HepG2 (cell line): ENCODE results near the gene LDB3. TPM values are rescaled to one million over a fixed set of nuclear protein-coding genes. Genes with fewer than 3 reads are reported as not detected.

ENCODE experiments used
- ATAC-seq: fragments of 200-7000 bp; cut with Tn5 transposase; 3 replicates; pipeline ENCODE4 v1.9.1; 2020; ENCODE audit warnings: mild to moderate bottlenecking, moderate library complexity
- BruUV-seq: library from RNA; stranded (reverse); fragments of 400-500 nt; replicated peaks from 2 replicates; lab custom pipeline; 2021; lab: Mats Ljungman, UMichigan
- CTCF ChIA-PET: fragments of 300-600 bp; formaldehyde crosslinking; extraction: SDS; loops from one replicate; lab custom pipeline; 2021; ENCODE audit warnings: low total read pairs, inconsistent platforms, low intra/inter-chr PET ratio; lab: Yijun Ruan, JAX
- POLR2A ChIA-PET: fragments of 350-600 bp; sonication (Branson Sonifier 250); formaldehyde crosslinking; loops from one replicate; lab custom pipeline; 2020; ENCODE audit warnings: antibody characterized with exemption, inconsistent platforms; lab: Yijun Ruan, JAX
- DNase-seq: peaks from one replicate; pipeline ENCODE4 v3.0.0-alpha.2; 2015; ENCODE audit warnings: low spot score
- FAIRE-seq: peaks from 3 replicates; lab custom pipeline; 2011; peaks lifted over from hg19 to GRCh38; lab: Jason Lieb, UNC
- H2AFZ ChIP-seq: one replicate; pipeline ENCODE4 v1.6.1; 2011; ENCODE audit warnings: low read length, inconsistent platforms
- H3K27ac ChIP-seq: fragments of 300-600 bp; 3 replicates; pipeline ENCODE4 v1.8.0; 2011; ENCODE audit warnings: mixed run types, mild to moderate bottlenecking, mixed read lengths, low read length, inconsistent platforms; ENCODE audit not compliant: insufficient read depth; ENCODE audit errors: extremely low read length
- H3K27me3 ChIP-seq, 2 experiments: fragments of 200-600 bp in 1 of 2; 2 replicates in 1 of 2; 3 replicates in 1 of 2; pipeline versions ENCODE4 v1.6.0 to v1.8.0; 2011; ENCODE audit warnings: low read length in 2 of 2, mild to moderate bottlenecking in 2 of 2, moderate library complexity in 2 of 2, inconsistent platforms in 1 of 2; ENCODE audit not compliant: insufficient read depth in 2 of 2, control insufficient read depth in 1 of 2
- H3K36me3 ChIP-seq, 2 experiments: fragments of 200-600 bp in 1 of 2; replicated peaks in 1 of 2; 2 replicates in 1 of 2; 3 replicates in 1 of 2; pipeline versions ENCODE4 v1.5.1 to v1.8.0; 2011; ENCODE audit warnings: low read length in 2 of 2, inconsistent platforms in 1 of 2; ENCODE audit not compliant: insufficient read depth in 2 of 2, control insufficient read depth in 1 of 2
- H3K4me1 ChIP-seq: 2 replicates; pipeline ENCODE4 v1.5.1; 2012; ENCODE audit warnings: low read length, inconsistent platforms; ENCODE audit not compliant: insufficient read depth
- H3K4me2 ChIP-seq: 2 replicates; pipeline ENCODE4 v1.6.0; 2011; ENCODE audit warnings: low read depth, low read length, inconsistent platforms
- H3K4me3 ChIP-seq, 3 experiments: fragments of 200-600 bp in 1 of 3; sonication (generic), shearing (Covaris generic) in 1 of 3; replicated peaks in 1 of 3; 2 replicates each; pipeline ENCODE4 v1.5.1; 2011 to 2016; ENCODE audit warnings: low read length in 3 of 3, inconsistent platforms in 2 of 3, low read depth in 2 of 3, mild to moderate bottlenecking in 2 of 3, control low read depth in 1 of 3, mixed read lengths in 1 of 3; ENCODE audit not compliant: insufficient read depth in 1 of 3
- H3K79me2 ChIP-seq: one replicate; pipeline ENCODE4 v1.6.1; 2011; ENCODE audit warnings: low read length, inconsistent platforms; ENCODE audit not compliant: insufficient read depth
- H3K9ac ChIP-seq: 2 replicates; pipeline ENCODE4 v1.6.0; 2011; ENCODE audit warnings: mild to moderate bottlenecking, low read depth, low read length, inconsistent platforms; ENCODE audit not compliant: insufficient read depth
- H3K9me3 ChIP-seq: 2 replicates; pipeline ENCODE4 v1.5.1; 2012; ENCODE audit warnings: mild to moderate bottlenecking, low read length
- H4K20me1 ChIP-seq: 2 replicates; pipeline ENCODE4 v1.6.0; 2011; ENCODE audit warnings: inconsistent platforms, mild to moderate bottlenecking, low read length, moderate library complexity; ENCODE audit not compliant: insufficient read depth
- FOXC1 ChIP-seq: sonication (generic); formaldehyde crosslinking; IDR thresholded peaks from 2 replicates; pipeline ENCODE4 v1.8.0; 2022; ENCODE audit warnings: mild to moderate bottlenecking, missing genetic modification reagents, borderline replicate concordance
- FOXP1 ChIP-seq, 2 experiments: fragments of 450-650 bp in 1 of 2; IDR thresholded peaks; 2 replicates each; pipeline ENCODE4 v1.6.1; 2017 to 2018; ENCODE audit warnings: antibody characterized with exemption in 1 of 2
- NONO ChIP-seq, 2 experiments: fragments of 450-650 bp in 1 of 2; sonication (generic) in 1 of 2; formaldehyde crosslinking in 1 of 2; IDR thresholded peaks in 1 of 2; conservative IDR thresholded peaks in 1 of 2; 2 replicates each; pipeline versions ENCODE4 v1.6.1 to v1.8.0; 2017 to 2022; ENCODE audit warnings: mild to moderate bottlenecking in 1 of 2, missing genetic modification reagents in 1 of 2, moderate library complexity in 1 of 2
- PAF1 ChIP-seq: IDR thresholded peaks from 2 replicates; pipeline ENCODE4 v1.6.1; 2016; ENCODE audit warnings: missing genetic modification reagents, missing compliant biosample characterization
- TAF15 ChIP-seq: fragments of 200-400 bp; formaldehyde crosslinking; IDR thresholded peaks from one replicate; pipeline ENCODE4 v1.6.1; 2018; ENCODE audit warnings: mild to moderate bottlenecking, low read depth, low read length; ENCODE audit not compliant: poor library complexity, severe bottlenecking
- ZNF180 ChIP-seq: sonication (generic); formaldehyde crosslinking; IDR thresholded peaks from 2 replicates; pipeline ENCODE4 v1.4.0; 2020; ENCODE audit warnings: low read depth, missing genetic modification reagents, borderline replicate concordance
- ZNF543 ChIP-seq: sonication (generic); formaldehyde crosslinking; IDR thresholded peaks from 2 replicates; pipeline ENCODE4 v1.4.0; 2020; ENCODE audit warnings: mild to moderate bottlenecking, missing genetic modification reagents
- ZSCAN21 ChIP-seq: sonication (generic); formaldehyde crosslinking; IDR thresholded peaks from 2 replicates; pipeline ENCODE4 v1.8.0; 2022; ENCODE audit warnings: mild to moderate bottlenecking, missing genetic modification reagents, moderate library complexity, borderline replicate concordance
- WGBS: methylation state at CpG from one replicate; pipeline ENCODE4 v1.1.6; 2017; ENCODE audit warnings: low lambda C conversion rate; 5-methylcytosine and 5-hydroxymethylcytosine counted together
- in situ Hi-C: cut with HindIII; loops from 2 replicates; pipeline ENCODE4 v1.10.0; 2017; ENCODE audit warnings: low pct_unique_long_range_greater_than_20kb; ENCODE audit not compliant: extremely low pct_ligation_motif_present
- intact Hi-C: fragments of 100-400 bp; cut with micrococcal nuclease; formaldehyde crosslinking; loops from one replicate; pipeline ENCODE4 v1.10.0; 2022; ENCODE audit not compliant: unreplicated experiment
- polyA plus RNA-seq, 8 experiments: library from polyadenylated mRNA; depleted of rRNA in 3 of 8; stranded (reverse) in 7 of 8; unstranded in 1 of 8; fragments of >200 nt; fragmentation: Illumina TruSeq in 4 of 8; extraction: Trizol in 4 of 8; gene quantifications; 2 replicates each; pipeline versions ENCODE4 v1.2.1 to v1.2.3, GENCODE V29; 2011 to 2016; ENCODE audit warnings: low read depth in 4 of 8, missing spikeins in 1 of 8, mixed read lengths in 1 of 8; ENCODE audit not compliant: insufficient read depth in 1 of 8
- total RNA-seq, 5 experiments: library from RNA; depleted of rRNA; stranded (reverse); fragments of >200 nt; fragmentation: Illumina TruSeq; extraction: Trizol; gene quantifications; 2 replicates each; pipeline ENCODE4 v1.2.3, GENCODE V29; 2016; ENCODE audit warnings: low read depth in 1 of 5
- TF ChIP-seq, protein P1 (sequence below): sonication (generic); formaldehyde crosslinking; IDR thresholded peaks from 2 replicates; pipeline ENCODE4 v1.4.0; 2020; ENCODE audit warnings: missing genetic modification reagents, borderline replicate concordance

The LDB3 gene
- total and polyA plus RNA-seq, 2 of the 13 experiments (the other 11 are each of a cell fraction or from before 2014, with no cell fraction given): not detected

DNA sequence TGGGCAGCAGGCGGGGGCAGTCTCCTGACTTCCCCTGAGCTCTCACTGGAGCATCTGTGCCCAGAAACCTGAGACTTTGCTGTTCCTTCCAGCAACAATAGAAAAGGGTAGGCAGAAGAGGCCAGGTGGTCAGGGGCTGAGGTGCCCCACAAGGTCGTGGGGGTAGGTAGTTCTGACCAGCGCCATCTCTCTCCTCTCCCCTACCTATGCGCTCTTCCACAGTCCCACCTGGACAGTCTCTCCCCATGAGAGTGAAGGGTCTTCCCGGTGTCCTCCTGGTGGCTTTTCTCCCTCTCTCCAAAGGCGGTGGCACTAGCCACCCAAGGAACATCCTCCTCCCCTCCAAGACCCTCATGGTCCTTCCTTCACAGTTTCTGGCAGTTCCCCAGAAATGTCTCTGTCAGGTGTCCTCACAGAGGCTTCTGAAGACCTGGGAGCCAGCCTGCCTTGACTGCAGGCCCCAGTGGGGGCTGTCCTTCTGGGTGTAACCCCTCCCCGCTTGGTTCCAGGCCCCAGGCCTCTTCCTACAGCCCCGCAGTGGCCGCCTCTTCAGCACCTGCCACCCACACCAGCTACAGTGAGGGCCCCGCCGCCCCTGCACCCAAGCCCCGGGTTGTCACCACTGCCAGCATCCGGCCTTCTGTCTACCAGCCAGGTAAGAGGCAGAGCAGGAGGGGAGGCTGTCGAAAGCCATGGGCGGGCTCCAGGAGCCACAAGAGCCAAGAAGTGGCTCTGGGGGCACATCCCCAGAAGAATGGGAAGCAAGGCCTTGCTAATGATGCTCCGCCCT is 41.3 kb downstream of the LDB3 start:
- DNase-seq (no peak), ATAC-seq (no peak), FAIRE-seq (no peak)
- Histone ChIP-seq H3K36me3 (no peaks in the 10 kb centered on the region), H3K4me2 (no peak overlapping the region), H3K27ac (no peak overlapping the region), H3K9me3 (no peaks in the 10 kb centered on the region), H4K20me1 (no peaks in the 10 kb centered on the region), H3K27me3 (peaks cover 3 to 8% of the 10 kb centered on the region in 2 experiments; a peak in 2 of 5 replicates), H3K9ac (no peak overlapping the region), H3K4me1 (peaks cover 14% of the 10 kb centered on the region; the same call in 1 of the 2 replicates), H2AFZ (no peak overlapping the region), H3K79me2 (no peaks in the 10 kb centered on the region), H3K4me3 (no peak overlapping the region)
- 88% methylated on average over 13 of the region's 16 CpGs for WGBS
- no peak for TF ChIP-seq TAF15
- TF ChIP-seq, protein P1, sequence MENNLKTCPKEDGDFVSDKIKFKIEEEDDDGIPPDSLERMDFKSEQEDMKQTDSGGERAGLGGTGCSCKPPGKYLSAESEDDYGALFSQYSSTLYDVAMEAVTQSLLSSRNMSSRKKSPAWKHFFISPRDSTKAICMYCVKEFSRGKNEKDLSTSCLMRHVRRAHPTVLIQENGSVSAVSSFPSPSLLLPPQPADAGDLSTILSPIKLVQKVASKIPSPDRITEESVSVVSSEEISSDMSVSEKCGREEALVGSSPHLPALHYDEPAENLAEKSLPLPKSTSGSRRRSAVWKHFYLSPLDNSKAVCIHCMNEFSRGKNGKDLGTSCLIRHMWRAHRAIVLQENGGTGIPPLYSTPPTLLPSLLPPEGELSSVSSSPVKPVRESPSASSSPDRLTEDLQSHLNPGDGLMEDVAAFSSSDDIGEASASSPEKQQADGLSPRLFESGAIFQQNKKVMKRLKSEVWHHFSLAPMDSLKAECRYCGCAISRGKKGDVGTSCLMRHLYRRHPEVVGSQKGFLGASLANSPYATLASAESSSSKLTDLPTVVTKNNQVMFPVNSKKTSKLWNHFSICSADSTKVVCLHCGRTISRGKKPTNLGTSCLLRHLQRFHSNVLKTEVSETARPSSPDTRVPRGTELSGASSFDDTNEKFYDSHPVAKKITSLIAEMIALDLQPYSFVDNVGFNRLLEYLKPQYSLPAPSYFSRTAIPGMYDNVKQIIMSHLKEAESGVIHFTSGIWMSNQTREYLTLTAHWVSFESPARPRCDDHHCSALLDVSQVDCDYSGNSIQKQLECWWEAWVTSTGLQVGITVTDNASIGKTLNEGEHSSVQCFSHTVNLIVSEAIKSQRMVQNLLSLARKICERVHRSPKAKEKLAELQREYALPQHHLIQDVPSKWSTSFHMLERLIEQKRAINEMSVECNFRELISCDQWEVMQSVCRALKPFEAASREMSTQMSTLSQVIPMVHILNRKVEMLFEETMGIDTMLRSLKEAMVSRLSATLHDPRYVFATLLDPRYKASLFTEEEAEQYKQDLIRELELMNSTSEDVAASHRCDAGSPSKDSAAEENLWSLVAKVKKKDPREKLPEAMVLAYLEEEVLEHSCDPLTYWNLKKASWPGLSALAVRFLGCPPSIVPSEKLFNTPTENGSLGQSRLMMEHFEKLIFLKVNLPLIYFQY: no peak
- no peak for TF ChIP-seq ZNF180 (CRISPR knock-in tag)
- no peak for TF ChIP-seq FOXP1 (IDR thresholded peaks at IDR 0.05)
- TF ChIP-seq FOXP1 (CRISPR knock-in tag; IDR thresholded peaks at IDR 0.05): no peak
- no peak for TF ChIP-seq ZNF543
- no peak for TF ChIP-seq ZSCAN21
- no peak for TF ChIP-seq PAF1 (CRISPR knock-in tag)
- TF ChIP-seq NONO (IDR thresholded peaks at IDR 0.05): no peak
- TF ChIP-seq NONO (CRISPR knock-in tag; conservative IDR thresholded peaks at IDR 0.05): no peak
- TF ChIP-seq FOXC1 (CRISPR knock-in tag): no peak
- intact Hi-C loops: no loop called here
- no TSS peak for BruUV-seq
- CTCF ChIA-PET: no interaction called here
- POLR2A ChIA-PET: no interaction called here
- in situ Hi-C loops: no loop called here
